Suprapubic skin (tissue), 4 donors: ENCODE results near the gene MEF2C. TPM values are rescaled to one million over a fixed set of nuclear protein-coding genes. Genes with fewer than 3 reads are reported as not detected.

Source experiments
- DNase-seq, 2 donors: peaks; one replicate each; pipeline ENCODE4 v3.0.0-alpha.2; 2019; ENCODE audit warnings: low spot score in 2 of 2
- H3K27ac ChIP-seq: fragments of 200-600 bp; sonication (generic); one replicate; pipeline ENCODE4 v1.5.1; 2019
- H3K27me3 ChIP-seq: fragments of 200-600 bp; sonication (generic); one replicate; pipeline ENCODE4 v1.5.1; 2019
- H3K36me3 ChIP-seq: fragments of 200-600 bp; sonication (generic); one replicate; pipeline ENCODE4 v1.5.1; 2019
- H3K4me1 ChIP-seq: fragments of 200-600 bp; sonication (generic); one replicate; pipeline ENCODE4 v1.5.1; 2019
- H3K4me3 ChIP-seq: fragments of 200-600 bp; sonication (generic); one replicate; pipeline ENCODE4 v1.5.1; 2019; ENCODE audit warnings: mild to moderate bottlenecking
- H3K9me3 ChIP-seq: fragments of 200-600 bp; sonication (generic); one replicate; pipeline ENCODE4 v1.5.1; 2019
- CTCF ChIP-seq, 2 donors: fragments of 200-600 bp in 1 of 2; fragments of 450-650 bp in 1 of 2; sonication (generic) in 1 of 2; IDR thresholded peaks; one replicate each; pipeline ENCODE4 v1.5.1; 2016 to 2019; ENCODE audit warnings: antibody characterized with exemption in 2 of 2, mild to moderate bottlenecking in 1 of 2, moderate library complexity in 1 of 2
- EP300 ChIP-seq: sonication (generic); formaldehyde crosslinking; IDR thresholded peaks from one replicate; pipeline ENCODE4 v1.6.1; 2017; ENCODE audit warnings: antibody characterized with exemption
- POLR2A ChIP-seq, 2 donors: fragments of 450-650 bp; IDR thresholded peaks; one replicate each; pipeline ENCODE4 v1.6.1; 2017; ENCODE audit warnings: antibody characterized with exemption in 2 of 2, mild to moderate bottlenecking in 2 of 2, moderate library complexity in 2 of 2
- POLR2AphosphoS5 ChIP-seq, 3 donors: sonication (generic); formaldehyde crosslinking; IDR thresholded peaks; one replicate each; pipeline ENCODE4 v1.6.1; 2017; ENCODE audit warnings: antibody characterized with exemption in 3 of 3
- WGBS: methylation state at CpG from one replicate; pipeline ENCODE4 v1.1.5; 2018; 5-methylcytosine and 5-hydroxymethylcytosine counted together
- total RNA-seq, 4 donors: library from RNA; depleted of rRNA; stranded (reverse); fragments of >200 nt; gene quantifications; one replicate each; pipeline ENCODE4 v1.1.0, GENCODE V29; 2016

MEF2C gene
- total RNA-seq, 4 donors from 2014 or later, result 5.9 to 15.9 (median 10.1) TPM

GRCh38 chr5:88782571-88782970 lies 100.4 kb downstream of the MEF2C start:
- no peak overlapping the region for H3K4me3 ChIP-seq
- no peak overlapping the region for H3K27ac ChIP-seq
- H3K27me3 ChIP-seq, result no peaks in the 10 kb centered on the region
- peaks cover 25% of the 10 kb centered on the region for H3K4me1 ChIP-seq
- 79% methylated on average over 4 of the region's 4 CpGs for WGBS
- no peak for DNase-seq
- no peaks in the 10 kb centered on the region for H3K36me3 ChIP-seq
- TF ChIP-seq POLR2A (IDR thresholded peaks at IDR 0.05) (no peak), CTCF (IDR thresholded peaks at IDR 0.05) (no peak), POLR2AphosphoS5 (IDR thresholded peaks at IDR 0.05) (no peak), EP300 (no peak)
- H3K9me3 ChIP-seq, result no peaks in the 10 kb centered on the region

GRCh38 chr5:88780736-88781135 lies 102.2 kb downstream of the MEF2C start:
- peaks cover 14% of the 10 kb centered on the region for H3K4me1 ChIP-seq
- no peak for DNase-seq
- no peaks in the 10 kb centered on the region for H3K9me3 ChIP-seq
- H3K36me3 ChIP-seq, result no peaks in the 10 kb centered on the region
- H3K27me3 ChIP-seq, result no peaks in the 10 kb centered on the region
- H3K4me3 ChIP-seq, result no peak overlapping the region
- WGBS, result 74% methylated on average over 1 of the region's 1 CpG
- no peak overlapping the region for H3K27ac ChIP-seq
- TF ChIP-seq POLR2A (IDR thresholded peaks at IDR 0.05), result no peak
- TF ChIP-seq CTCF (IDR thresholded peaks at IDR 0.05), result no peak
- no peak for TF ChIP-seq POLR2AphosphoS5 (IDR thresholded peaks at IDR 0.05)
- TF ChIP-seq EP300, result no peak

- Histone ChIP-seq H3K36me3 (no peaks in the 10 kb centered on the region), H3K27ac (no peak overlapping the region), H3K4me3 (no peak overlapping the region), H3K4me1 (no peaks in the 10 kb centered on the region), H3K27me3 (no peaks in the 10 kb centered on the region), H3K9me3 (no peaks in the 10 kb centered on the region)
- 70% methylated on average over 5 of the region's 5 CpGs for WGBS
- TF ChIP-seq POLR2AphosphoS5 (IDR thresholded peaks at IDR 0.05) (no peak), CTCF (IDR thresholded peaks at IDR 0.05) (no peak), EP300 (no peak), POLR2A (IDR thresholded peaks at IDR 0.05) (no peak)
- DNase-seq, result no peak
Measured at GRCh38 chr5:88778736-88779135, 104.2 kb downstream of the MEF2C start.

DNA sequence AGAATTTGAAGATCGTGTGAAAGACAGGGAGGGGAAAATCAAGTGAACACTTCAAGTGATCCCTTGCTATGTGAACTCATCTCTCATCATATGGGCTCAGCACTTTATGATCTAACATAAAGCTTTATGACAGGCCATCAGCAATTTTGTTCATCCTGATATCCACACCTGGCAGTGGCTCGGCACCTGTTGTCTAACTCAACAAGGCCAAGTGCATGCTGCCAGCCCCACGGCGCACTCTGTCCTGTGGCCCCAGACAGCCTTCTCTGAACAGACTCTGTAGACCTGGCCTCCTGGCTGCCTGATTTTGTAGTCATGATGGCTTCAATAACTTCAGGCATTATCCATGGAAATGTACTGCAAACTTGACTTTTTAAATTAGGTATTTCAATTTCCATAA lies 106.3 kb downstream of the MEF2C start:
- no peaks in the 10 kb centered on the region for H3K27me3 ChIP-seq
- no peak for DNase-seq
- H3K9me3 ChIP-seq, result no peaks in the 10 kb centered on the region
- H3K4me1 ChIP-seq, result no peaks in the 10 kb centered on the region
- 88% methylated on average over 4 of the region's 4 CpGs for WGBS
- TF ChIP-seq EP300 (no peak), POLR2AphosphoS5 (IDR thresholded peaks at IDR 0.05) (no peak), POLR2A (IDR thresholded peaks at IDR 0.05) (no peak), CTCF (IDR thresholded peaks at IDR 0.05) (no peak)
- H3K27ac ChIP-seq, result no peak overlapping the region
- H3K4me3 ChIP-seq, result no peak overlapping the region
- H3K36me3 ChIP-seq, result no peaks in the 10 kb centered on the region

DNA sequence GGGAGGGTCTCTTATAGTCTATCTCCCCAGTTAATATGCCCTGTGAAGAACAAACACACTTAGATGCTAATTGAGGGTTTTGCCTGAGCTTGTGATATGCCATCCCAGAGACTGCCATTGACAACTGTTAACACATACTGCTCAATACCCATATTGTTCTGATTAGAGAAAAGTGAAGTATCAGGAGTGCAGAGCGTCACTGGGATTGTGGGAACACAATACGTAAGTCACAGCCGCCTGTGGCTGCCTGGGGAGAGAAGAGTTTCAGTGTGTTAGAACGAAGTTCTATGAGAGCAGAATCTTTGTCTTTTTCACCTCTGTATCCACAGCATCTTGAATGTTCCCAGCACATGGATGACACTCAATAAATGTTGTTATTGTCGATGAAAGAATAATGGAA lies 110.2 kb downstream of the MEF2C start:
- no peaks in the 10 kb centered on the region for H3K4me1 ChIP-seq
- no peak overlapping the region for H3K4me3 ChIP-seq
- TF ChIP-seq POLR2AphosphoS5 (IDR thresholded peaks at IDR 0.05), result no peak
- no peak for TF ChIP-seq POLR2A (IDR thresholded peaks at IDR 0.05)
- no peak for TF ChIP-seq CTCF (IDR thresholded peaks at IDR 0.05)
- no peak for TF ChIP-seq EP300
- H3K27ac ChIP-seq, result no peak overlapping the region
- no peaks in the 10 kb centered on the region for H3K9me3 ChIP-seq
- no peaks in the 10 kb centered on the region for H3K27me3 ChIP-seq
- no peak for DNase-seq
- WGBS, result 90% methylated on average over 5 of the region's 5 CpGs
- no peaks in the 10 kb centered on the region for H3K36me3 ChIP-seq
